Osteoblast (primary cell): ENCODE results near the gene ZNF507. TPM values are rescaled to one million over a fixed set of nuclear protein-coding genes. Genes with fewer than 3 reads are reported as not detected.

Source experiments
- DNase-seq: peaks from one replicate; pipeline ENCODE4 v3.0.0; 2011; ENCODE audit warnings: low spot score, mixed read lengths; ENCODE audit not compliant: insufficient read length; ENCODE audit errors: missing footprints
- H2AFZ ChIP-seq: 2 replicates; pipeline ENCODE4 v1.6.0; 2011; ENCODE audit warnings: mild to moderate bottlenecking, low read length
- H3K27ac ChIP-seq: 2 replicates; pipeline ENCODE4 v1.5.1; 2011; ENCODE audit warnings: mild to moderate bottlenecking, low read depth, low read length, moderate library complexity
- H3K27me3 ChIP-seq: 2 replicates; pipeline ENCODE4 v1.6.0; 2012; ENCODE audit warnings: mild to moderate bottlenecking, control low read depth, inconsistent platforms, low read length, moderate library complexity; ENCODE audit not compliant: insufficient read depth
- H3K36me3 ChIP-seq: 2 replicates; pipeline ENCODE4 v1.5.1; 2011; ENCODE audit warnings: mild to moderate bottlenecking, low read length, control low read depth, moderate library complexity; ENCODE audit not compliant: insufficient read depth
- H3K4me1 ChIP-seq: 2 replicates; pipeline ENCODE4 v1.5.1; 2011; ENCODE audit warnings: mild to moderate bottlenecking, low read length, control low read depth, moderate library complexity; ENCODE audit not compliant: insufficient read depth
- H3K4me2 ChIP-seq: 2 replicates; pipeline ENCODE4 v1.6.0; 2011; ENCODE audit warnings: mild to moderate bottlenecking, low read length; ENCODE audit not compliant: insufficient read depth
- H3K4me3 ChIP-seq: fragments of 200-600 bp; sonication (generic); 3 replicates; pipeline ENCODE4 v1.5.1; 2012; ENCODE audit warnings: mild to moderate bottlenecking, low read length, inconsistent platforms; ENCODE audit not compliant: insufficient read depth
- H3K79me2 ChIP-seq: 2 replicates; pipeline ENCODE4 v1.6.0; 2012; ENCODE audit warnings: mild to moderate bottlenecking, low read length, control low read depth, inconsistent platforms; ENCODE audit not compliant: insufficient read depth
- H3K9me3 ChIP-seq: 2 replicates; pipeline ENCODE4 v1.5.1; 2011; ENCODE audit warnings: low read depth, low read length, control low read depth
- H4K20me1 ChIP-seq: 2 replicates; pipeline ENCODE4 v1.6.0; 2012; ENCODE audit warnings: mild to moderate bottlenecking, low read length, control low read depth; ENCODE audit not compliant: insufficient read depth
- CTCF ChIP-seq: IDR thresholded peaks from 2 replicates; pipeline ENCODE4 v1.5.1; 2011; ENCODE audit warnings: mild to moderate bottlenecking, low read depth, low read length, moderate library complexity; ENCODE audit errors: extremely low read depth
- total RNA-seq: library from RNA; depleted of rRNA; stranded (reverse); fragments of >200 nt; gene quantifications from 2 replicates; pipeline ENCODE4 v1.2.3, GENCODE V29; 2012

Gene ZNF507
- total RNA-seq, 1 donor = 13.0 TPM

GRCh38 chr19:32322541-32322940, 22.9 kb upstream of the ZNF507 start:
- Histone ChIP-seq H3K4me2 (no peak overlapping the region), H3K9me3 (no peaks in the 10 kb centered on the region), H3K79me2 (no peaks in the 10 kb centered on the region), H3K4me1 (no peaks in the 10 kb centered on the region), H3K36me3 (no peaks in the 10 kb centered on the region), H4K20me1 (no peaks in the 10 kb centered on the region), H2AFZ (no peak overlapping the region), H3K4me3 (no peak overlapping the region), H3K27me3 (no peaks in the 10 kb centered on the region), H3K27ac (no peak overlapping the region)
- DNase-seq = no peak
- no peak for TF ChIP-seq CTCF

GRCh38 chr19:32324631-32325285, 20.7 kb upstream of the ZNF507 start:
- peak overlapping the region; percentile 35 for H3K4me2 ChIP-seq
- no peaks in the 10 kb centered on the region for H3K9me3 ChIP-seq
- DNase-seq = no peak
- H3K27ac ChIP-seq = no peak overlapping the region
- no peaks in the 10 kb centered on the region for H3K36me3 ChIP-seq
- peak; percentile 34 for TF ChIP-seq CTCF
- H2AFZ ChIP-seq = no peak overlapping the region
- H3K79me2 ChIP-seq = no peaks in the 10 kb centered on the region
- no peaks in the 10 kb centered on the region for H3K27me3 ChIP-seq
- no peaks in the 10 kb centered on the region for H4K20me1 ChIP-seq
- H3K4me3 ChIP-seq = no peak overlapping the region
- no peaks in the 10 kb centered on the region for H3K4me1 ChIP-seq

GRCh38 chr19:32330213-32330857, 15.1 kb upstream of the ZNF507 start:
- no peak overlapping the region for H3K4me2 ChIP-seq
- H3K4me3 ChIP-seq = no peak overlapping the region
- H3K79me2 ChIP-seq = no peaks in the 10 kb centered on the region
- H3K36me3 ChIP-seq = no peaks in the 10 kb centered on the region
- H4K20me1 ChIP-seq = no peaks in the 10 kb centered on the region
- no peak overlapping the region for H3K27ac ChIP-seq
- no peak overlapping the region for H2AFZ ChIP-seq
- H3K9me3 ChIP-seq = no peaks in the 10 kb centered on the region
- DNase-seq = no peak
- no peaks in the 10 kb centered on the region for H3K4me1 ChIP-seq
- peaks cover 3% of the 10 kb centered on the region for H3K27me3 ChIP-seq
- no peak for TF ChIP-seq CTCF

GRCh38 chr19:32333227-32333626, 12.2 kb upstream of the ZNF507 start:
- TF ChIP-seq CTCF = no peak
- no peaks in the 10 kb centered on the region for H3K36me3 ChIP-seq
- no peak overlapping the region for H2AFZ ChIP-seq
- H3K4me1 ChIP-seq = no peaks in the 10 kb centered on the region
- peaks cover 3% of the 10 kb centered on the region for H3K27me3 ChIP-seq
- no peak overlapping the region for H3K27ac ChIP-seq
- H4K20me1 ChIP-seq = no peaks in the 10 kb centered on the region
- no peak overlapping the region for H3K4me3 ChIP-seq
- H3K4me2 ChIP-seq = no peak overlapping the region
- no peaks in the 10 kb centered on the region for H3K79me2 ChIP-seq
- no peaks in the 10 kb centered on the region for H3K9me3 ChIP-seq
- no peak for DNase-seq
